ENCODE results near the gene XRN1.
"Not testable (repeated sequence)": the region's sequence is repeated elsewhere in the genome, so short reads cannot be mapped to it uniquely, and the experiment has no call there.

XRN1 gene, protein sequence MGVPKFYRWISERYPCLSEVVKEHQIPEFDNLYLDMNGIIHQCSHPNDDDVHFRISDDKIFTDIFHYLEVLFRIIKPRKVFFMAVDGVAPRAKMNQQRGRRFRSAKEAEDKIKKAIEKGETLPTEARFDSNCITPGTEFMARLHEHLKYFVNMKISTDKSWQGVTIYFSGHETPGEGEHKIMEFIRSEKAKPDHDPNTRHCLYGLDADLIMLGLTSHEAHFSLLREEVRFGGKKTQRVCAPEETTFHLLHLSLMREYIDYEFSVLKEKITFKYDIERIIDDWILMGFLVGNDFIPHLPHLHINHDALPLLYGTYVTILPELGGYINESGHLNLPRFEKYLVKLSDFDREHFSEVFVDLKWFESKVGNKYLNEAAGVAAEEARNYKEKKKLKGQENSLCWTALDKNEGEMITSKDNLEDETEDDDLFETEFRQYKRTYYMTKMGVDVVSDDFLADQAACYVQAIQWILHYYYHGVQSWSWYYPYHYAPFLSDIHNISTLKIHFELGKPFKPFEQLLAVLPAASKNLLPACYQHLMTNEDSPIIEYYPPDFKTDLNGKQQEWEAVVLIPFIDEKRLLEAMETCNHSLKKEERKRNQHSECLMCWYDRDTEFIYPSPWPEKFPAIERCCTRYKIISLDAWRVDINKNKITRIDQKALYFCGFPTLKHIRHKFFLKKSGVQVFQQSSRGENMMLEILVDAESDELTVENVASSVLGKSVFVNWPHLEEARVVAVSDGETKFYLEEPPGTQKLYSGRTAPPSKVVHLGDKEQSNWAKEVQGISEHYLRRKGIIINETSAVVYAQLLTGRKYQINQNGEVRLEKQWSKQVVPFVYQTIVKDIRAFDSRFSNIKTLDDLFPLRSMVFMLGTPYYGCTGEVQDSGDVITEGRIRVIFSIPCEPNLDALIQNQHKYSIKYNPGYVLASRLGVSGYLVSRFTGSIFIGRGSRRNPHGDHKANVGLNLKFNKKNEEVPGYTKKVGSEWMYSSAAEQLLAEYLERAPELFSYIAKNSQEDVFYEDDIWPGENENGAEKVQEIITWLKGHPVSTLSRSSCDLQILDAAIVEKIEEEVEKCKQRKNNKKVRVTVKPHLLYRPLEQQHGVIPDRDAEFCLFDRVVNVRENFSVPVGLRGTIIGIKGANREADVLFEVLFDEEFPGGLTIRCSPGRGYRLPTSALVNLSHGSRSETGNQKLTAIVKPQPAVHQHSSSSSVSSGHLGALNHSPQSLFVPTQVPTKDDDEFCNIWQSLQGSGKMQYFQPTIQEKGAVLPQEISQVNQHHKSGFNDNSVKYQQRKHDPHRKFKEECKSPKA (N-terminal part only)

DNA sequence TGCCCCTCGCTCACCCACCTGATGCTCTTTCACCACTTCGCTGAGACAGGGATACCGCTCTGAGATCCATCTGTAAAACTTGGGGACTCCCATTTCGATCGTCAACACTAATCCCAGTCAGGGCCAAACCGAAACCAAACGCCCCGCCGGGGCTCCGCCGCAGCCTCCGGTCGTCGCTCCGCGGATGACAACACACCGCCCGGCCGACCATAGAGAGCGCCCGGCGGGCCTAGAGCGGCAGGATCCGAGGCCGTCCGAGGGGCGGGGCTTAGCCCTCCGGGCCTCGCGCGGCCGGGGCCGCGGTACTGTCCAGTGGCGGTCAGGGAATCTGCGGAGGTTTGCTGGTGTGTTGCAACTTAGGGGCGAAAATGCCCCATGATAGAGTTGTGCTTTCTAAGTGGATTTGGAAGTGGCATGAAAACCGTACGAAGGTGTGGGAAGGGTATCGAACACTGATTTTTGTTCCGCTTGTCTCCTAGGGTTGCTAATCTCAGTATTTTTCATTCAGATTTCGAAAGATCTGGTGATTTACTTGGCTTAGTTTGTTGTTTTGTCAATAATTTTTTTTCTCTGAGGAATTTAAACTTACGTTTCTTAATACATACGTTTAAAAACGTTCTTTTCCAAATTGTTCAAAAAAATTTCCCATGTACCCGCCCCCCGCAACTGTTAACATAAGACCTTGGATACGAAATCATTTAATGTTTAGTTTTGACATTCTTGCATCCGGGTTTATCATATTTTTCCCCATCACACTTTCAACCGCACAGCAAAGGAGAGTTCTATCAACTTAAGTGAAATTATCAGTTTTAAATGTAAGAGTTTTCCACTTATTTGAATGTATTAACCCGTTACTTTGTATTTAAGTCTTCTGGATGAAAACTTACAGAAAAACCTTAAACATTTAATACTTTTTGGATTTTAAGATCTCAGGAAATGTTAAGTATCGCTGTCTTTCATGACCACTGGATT lies at the start of gene XRN1:
TSS of gene XRN1 (minus strand) at position 186 of the 972 bp plus-strand sequence. CDS start at position 93, 93 bp downstream.
- peak; percentile 95 for DNase-seq

DNA sequence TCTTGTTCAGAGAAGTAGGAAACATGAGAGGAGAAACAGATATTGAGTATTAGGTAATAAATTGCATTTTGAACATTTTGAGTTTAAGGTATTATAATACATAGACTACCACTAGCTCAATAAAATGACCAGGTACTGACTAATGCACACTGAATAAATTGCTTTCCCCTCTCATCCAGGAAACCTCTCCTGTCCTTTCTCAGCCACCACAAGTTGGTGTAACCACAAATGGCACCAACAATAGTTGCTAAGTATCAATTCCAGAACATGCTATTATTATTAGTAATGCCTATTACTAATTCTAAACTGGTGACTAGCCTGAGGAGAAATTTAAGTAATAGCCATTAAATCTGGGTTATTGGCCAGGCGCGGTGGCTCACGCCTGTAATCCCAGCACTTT lies 47.3 kb upstream of the XRN1 start:
- DNase-seq = no peak

DNA sequence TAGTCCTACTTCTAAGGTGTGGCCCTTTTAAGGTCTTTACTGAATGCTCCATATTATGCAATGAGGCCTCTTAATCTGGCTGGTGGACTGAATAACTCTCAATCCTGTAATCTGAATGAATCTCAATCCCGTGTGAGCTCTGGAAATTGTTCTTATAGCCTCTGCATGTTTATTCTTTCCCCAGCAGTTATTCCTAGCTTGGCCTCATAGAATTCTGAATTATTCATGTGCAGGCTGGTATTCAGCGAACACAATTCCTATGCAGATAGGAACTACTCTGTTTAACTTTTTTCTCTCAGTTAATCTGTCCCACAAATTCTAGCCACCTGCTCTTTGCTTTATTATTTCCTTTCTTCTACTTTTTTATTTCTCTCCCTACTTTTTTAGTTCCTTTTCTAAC lies 44.3 kb upstream of the XRN1 start:
- DNase-seq = no peak

DNA sequence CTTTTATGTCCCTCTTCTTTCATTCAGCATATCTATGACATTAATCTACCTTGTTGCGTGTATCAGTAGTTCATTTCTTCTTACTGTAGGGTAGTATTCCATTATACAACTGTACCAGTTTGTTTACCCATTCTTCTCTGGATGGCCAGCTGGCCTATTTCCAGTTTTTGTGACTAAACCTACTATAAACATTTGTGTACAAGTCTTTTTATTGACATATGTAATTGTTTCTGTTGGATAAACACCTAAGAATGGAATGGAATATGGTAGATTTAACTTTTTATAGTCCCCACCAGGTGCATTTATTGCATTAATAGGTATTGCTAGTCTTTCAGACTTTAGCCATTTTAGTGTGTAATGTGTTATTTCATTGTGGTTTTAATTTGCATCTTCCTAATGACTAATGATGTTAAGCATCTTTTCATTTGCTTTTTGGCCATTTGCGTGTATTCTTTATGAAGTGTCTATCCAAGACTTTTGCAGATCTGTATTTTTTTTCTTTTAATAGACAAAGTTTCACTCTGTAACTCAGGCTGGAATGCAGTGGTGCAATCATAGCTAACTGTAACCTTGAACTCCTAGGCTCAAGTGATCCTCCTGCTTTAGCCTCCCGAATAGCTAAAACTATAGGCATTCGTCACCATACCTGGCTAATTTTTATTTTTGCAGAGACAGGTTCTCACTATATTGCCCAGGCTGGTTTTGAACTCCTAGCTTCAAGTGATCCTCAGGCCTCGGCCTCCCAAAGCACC lies 41.9 kb upstream of the XRN1 start:
- peak; percentile 10 for DNase-seq

DNA sequence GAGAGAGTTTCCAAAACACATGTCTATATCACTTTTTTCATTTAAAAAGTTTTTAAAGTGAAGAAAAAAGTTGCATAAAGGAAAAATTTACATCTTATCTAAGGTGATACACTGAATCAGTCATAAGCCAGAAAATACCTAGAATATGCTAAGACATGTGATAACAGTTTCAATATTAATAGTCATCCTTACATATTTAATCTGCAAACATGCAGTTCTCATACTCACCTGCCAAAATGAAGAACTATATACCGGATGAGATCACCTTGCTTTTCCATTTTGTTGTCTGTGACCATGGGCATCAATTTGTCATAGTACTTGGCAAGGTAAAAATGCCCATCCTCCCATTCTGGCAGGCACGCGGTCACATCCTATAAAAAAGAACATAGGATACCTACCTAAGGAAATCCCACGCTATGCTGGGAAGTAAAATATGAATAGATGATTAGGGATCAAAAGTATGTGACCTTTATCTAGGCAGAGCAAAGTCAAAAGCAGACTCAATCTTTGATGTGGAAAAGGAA lies 37.1 kb upstream of the XRN1 start:
- no peak for DNase-seq

DNA sequence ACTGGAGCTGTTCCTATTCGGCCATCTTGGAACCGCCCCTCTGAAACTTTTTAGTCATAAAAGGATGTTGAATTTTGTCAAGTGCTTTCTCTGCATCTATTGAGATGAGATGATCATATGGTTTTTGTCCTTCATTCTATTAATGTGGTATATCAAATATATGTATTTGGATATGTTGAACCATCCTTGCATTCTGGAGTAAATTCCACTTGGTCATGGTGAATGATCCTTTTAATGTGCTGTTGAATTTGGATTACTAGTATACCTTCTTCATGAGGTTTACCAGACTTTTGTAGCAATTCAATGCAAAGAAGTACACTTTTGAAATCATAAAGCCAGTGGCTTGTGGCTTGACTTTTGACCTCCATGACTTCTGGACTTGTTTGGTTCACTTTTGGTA lies 33.4 kb upstream of the XRN1 start:
- no peak for DNase-seq

DNA sequence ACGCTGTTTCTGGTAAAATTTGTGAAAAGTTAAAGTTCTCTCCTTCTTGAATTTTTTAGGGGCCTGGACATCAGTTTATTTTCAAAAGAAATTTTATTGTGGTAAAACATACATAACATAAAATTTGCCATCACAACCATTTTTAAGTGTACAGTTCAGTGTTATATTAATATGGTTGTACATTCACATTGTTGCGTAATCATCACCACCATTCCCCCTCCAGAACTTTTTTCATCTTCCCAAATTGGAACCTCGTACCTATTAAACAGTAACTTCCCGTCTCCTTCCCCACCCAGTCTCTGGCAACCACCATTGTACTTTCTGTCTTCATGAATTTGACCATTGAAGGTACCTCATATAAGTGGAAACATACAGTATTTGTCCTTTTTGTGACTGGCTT lies 23.0 kb upstream of the XRN1 start:
- no peak for DNase-seq

DNA sequence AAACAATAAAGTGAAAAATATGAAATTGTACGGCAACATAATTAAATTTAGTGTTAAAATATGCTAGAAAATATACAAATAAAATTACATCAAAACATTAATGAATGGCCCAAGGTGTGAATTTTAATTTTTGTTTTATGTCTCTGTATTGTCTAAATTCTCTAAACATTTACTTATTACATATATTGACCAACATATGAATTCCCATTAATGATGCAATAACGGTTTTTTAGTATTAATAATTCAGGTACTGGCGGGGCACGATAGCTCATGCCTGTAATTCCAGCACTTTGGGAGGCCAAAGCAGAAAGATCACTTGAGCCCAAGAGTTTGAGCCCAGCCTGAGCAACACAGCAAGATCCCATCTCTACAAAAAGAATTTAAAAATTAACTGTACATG lies 20.6 kb upstream of the XRN1 start:
- DNase-seq = no peak

DNA sequence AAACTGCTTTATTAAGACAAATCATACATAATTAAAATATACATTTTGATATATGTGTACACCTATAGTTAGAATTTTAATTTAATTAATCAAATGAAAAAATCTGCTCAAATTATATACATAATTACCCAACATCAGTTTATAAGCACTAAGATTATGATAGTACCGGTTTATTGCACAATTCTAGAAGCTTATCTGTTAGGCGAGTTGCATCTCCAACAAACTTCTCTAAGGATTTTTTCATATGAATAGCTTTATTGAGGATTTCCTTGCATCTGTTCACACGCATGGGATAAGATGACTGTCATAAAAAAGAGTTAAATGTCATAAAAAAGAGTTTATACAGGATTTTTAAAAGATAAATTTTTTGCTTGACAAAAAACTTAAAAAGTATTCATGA lies 19.9 kb upstream of the XRN1 start:
- no peak for DNase-seq

DNA sequence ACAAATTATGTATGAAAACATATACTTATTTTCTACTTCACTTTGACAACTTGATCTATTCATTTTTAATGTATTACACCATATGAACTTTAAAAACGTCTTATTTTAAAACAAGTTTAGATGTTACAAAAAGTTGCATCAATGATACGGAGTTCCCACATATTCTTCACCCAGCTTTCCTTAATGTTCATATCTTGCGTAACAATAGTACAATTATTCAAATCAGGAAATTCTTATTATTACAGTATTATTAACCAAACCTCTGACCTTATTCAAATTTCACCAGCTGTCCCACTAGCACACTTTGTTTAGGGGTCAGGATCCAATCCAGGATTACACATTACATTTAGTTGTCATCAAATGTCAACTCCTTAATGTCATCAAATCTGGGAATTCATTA lies 12.9 kb upstream of the XRN1 start:
- DNase-seq = no peak

DNA sequence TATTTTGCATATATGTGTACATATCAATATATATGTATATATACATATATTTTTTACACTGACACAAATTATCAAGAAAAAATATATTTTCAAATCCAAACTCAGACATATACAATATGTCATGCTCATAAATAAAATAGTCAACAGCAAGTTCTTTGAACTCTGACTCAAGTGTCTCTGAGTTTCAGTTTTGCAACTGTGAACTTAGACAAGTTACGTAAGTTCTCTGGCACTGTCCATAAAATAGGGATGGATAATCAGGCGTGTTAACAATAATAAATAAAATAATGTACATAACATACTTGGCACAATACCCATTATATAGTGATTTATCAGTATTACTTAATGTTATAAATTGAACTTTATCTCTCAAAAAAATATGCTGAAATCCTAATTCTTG lies 12.1 kb upstream of the XRN1 start:
- DNase-seq = no peak

DNA sequence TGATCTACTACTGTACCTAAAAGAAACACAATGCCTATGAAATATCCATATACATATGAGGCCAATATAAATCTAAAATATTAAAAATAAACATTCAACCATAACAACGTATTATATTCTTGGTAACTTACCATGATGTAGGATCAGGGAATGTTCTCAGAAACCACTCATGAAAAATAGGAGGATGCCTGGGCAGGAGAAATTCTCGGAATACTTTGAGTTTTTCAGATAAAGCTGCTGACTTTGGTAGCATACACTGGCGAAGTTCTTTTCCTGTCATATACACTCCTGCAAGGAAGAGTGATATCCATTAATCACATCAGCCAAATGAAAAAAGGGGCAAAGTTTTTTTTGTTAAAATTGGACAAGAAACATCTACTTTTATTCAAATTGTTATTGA lies 11.3 kb upstream of the XRN1 start:
- no peak for DNase-seq

DNA sequence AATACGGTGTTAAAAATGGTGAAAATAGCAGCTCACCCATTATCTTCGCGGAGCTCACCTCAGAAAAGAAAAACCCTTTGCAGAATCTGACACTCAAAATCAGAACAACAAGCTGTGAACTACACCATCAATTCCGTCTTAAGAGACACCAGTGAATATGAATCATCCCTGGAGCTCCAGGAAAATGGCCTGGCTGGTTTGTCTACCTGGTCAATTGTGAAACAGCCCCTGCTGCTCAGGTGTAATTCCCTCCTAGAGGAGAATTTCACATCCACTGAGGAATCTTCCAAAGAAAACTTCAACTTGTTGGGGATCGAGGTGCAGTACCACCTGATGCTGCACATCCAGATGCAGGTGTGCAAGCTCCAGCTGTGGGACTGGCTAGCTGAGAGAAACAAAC lies 3.0 kb upstream of the XRN1 start:
- DNase-seq = no peak

DNA sequence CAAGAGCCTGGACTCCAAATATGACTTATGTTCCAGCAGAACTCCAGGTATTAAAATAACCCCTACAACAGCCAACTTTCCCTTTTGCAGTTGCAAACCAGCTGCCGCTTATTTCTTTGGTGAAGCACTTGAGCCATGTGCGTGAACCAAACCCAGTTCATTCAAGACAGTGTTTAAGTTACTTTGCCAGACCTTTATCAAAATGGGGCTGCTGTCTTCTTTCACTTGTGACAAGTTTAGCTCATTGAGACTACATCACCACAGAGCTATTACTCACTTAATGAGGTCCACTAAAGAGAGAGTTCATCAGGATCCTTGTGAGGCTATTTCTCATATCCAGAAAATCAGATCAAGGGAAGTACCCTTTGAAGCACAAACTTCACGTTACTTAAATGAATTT lies 2.4 kb upstream of the XRN1 start:
- no peak for DNase-seq

DNA sequence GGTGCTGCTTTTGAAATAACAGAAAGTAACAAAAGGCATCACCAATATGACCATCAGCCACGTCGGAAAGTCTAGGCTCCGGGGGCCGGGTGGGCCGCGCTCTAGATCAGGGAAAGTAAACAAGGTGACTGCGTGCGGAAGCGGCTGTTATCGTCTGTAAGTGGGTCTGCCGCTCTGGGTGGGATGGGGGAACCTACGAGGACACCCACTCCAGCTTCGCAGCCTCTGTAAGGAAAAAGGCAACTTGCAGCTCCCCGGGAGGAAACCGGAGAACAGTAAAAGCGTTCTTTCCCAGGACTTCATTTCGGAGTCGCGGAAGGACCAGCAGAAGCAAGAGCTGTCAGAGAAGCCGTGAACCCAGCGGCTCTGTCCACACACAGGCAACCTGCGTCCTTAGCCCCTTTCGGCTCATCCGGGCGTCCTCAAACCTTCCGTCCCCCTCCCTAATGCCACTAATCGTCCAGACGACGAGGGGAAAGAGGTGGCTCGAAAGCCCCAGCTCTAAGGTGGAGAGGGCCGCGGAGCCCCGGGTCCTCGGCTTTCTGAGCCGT lies 461 bp downstream of the XRN1 start:
- peak; percentile 55 for DNase-seq

DNA sequence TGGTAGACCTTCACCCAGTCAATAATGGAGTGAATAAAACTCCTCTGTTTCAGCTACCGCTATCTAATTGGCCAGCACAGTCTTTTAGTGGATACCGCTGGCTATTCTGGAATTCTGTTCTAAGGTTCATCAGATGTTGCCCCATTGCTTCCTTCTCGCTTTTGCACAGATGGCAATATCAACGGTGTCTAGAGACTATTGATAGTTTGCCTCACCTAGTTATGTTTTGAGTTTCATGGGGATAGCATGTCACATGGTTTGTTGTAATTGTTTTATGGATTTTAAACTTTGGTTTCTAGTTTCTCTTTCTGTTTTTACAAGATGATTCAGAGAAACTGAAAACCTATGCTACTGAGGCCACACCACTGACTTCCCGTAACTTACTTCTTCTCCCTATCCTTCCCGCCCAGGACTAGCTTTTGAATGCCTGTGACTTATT lies 2.0 kb downstream of the XRN1 start:
- DNase-seq = no peak

DNA sequence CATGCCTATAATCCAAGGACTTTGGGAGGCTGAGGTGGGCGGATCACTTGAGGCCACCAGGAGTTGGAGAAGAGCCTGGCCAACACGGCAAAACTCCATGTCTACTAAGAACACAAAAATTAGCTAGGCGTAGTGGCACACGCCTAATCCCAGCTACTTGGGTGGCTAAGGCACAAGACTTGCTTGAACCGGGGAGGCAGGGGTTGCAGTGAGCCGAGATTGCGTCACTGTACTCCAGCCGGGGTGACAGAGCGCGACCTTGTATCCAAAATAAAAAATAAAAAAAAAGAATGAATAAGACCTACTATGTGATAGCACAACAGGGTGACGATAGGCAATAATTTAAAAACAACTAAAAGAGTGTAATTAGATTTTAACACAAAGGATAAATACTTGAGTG lies 3.5 kb downstream of the XRN1 start:
- no peak for DNase-seq

DNA sequence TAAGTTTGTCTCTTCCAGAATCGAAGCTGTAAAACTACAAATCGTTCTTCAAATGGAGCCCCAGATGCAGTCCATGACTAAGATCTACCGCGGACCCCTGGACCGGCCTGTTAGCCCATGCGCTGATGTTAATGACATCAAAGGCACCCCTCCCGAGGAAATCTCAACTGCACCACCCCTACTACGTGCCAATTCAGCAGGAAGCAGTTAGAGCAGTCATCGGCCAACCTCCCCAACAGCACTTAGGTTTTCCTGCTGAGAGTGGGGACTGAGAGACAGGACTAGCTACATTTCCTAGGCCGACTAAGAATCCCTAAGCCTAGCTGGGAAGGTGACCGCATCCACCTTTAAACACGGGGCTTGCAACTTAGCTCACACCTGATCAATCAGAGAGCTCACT lies 4.8 kb downstream of the XRN1 start:
- not testable (repeated sequence) for DNase-seq

DNA sequence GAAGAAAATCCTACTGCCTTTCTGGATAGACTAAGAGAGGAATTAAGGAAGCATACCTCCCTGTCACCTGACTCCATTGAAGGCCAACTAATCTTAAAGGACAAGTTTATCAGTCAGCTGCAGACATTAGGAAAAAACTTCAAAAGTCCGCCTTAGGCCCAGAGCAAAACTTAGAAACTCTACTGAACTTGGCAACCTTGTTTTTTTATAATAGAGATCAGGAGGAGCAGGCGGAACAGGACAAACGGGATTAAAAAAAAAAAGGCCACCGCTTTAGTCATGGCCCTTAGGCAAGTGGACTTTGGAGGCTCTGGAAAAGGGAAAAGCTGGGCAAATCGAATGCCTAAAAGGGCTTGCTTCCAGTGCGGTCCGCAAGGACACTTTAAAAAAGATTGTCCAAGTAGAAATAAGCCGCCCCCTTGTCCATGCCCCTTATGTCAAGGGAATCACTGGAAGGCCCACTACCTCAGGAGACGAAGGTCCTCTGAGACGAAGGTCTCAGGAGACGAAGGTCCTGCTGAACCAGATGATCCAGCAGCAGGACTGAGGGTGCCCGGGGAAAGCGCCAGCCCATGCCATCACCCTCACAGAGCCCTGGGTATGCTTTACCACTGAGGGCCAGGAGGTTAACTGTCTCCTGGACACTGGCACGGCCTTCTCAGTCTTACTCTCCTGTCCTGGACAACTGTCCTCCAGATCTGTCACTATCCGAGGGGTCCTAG lies 8.2 kb downstream of the XRN1 start:
- DNase-seq = not testable (repeated sequence)

DNA sequence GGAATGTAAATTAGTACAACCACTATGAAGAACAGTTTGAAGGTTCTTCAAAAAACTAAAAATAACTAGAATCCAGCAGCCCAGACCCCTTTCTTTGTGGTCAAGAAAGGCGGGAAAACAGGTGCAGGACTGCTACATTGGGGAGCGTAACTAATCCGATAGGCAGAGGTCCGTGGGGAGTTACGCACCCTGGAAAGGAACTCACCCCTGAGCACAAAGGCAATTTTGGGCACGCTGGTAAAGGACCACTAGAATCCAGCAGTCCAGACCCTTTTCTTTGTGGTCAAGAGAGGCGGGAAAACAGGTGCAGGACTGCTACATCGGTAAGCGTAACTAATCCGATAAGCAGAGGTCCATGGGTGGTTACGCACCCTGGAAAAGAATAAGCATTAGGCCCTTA lies 9.7 kb downstream of the XRN1 start:
- DNase-seq = not testable (repeated sequence)

Measured in COR-L47 (cell line).